B cell (primary cell): ENCODE data around the gene QPCT. TPM values are rescaled to one million over a fixed set of nuclear protein-coding genes. Genes with fewer than 3 reads are reported as not detected.
A peak's percentile ranks its signal among the peaks of the same experiment; 100 is the strongest.

Experiments
- ATAC-seq: fragments of 200-7000 bp; cut with Tn5 transposase; one replicate; pipeline ENCODE4 v1.10.0; 2021; ENCODE audit warnings: low read depth, mild to moderate bottlenecking, moderate number of reproducible peaks, moderate library complexity
- CTCF ChIA-PET: fragments of 350-600 bp; sonication (Branson Sonifier 250); formaldehyde crosslinking; loops from one replicate; lab custom pipeline; 2021; ENCODE audit warnings: antibody characterized with exemption, inconsistent platforms; lab: Charles Lee
- POLR2A ChIA-PET: fragments of 350-600 bp; sonication (Branson Sonifier 250); formaldehyde crosslinking; loops from one replicate; lab custom pipeline; 2021; ENCODE audit warnings: antibody characterized with exemption; lab: Charles Lee
- DNase-seq: peaks from one replicate; pipeline ENCODE4 v3.0.0; 2013
- H2AFZ ChIP-seq: 2 replicates; pipeline ENCODE4 v1.6.1; 2012; ENCODE audit warnings: mild to moderate bottlenecking, low read depth, low read length; ENCODE audit not compliant: insufficient read depth, poor library complexity, severe bottlenecking
- H3K27ac ChIP-seq, 2 donors: 1 replicate in 1 of 2; 2 replicates in 1 of 2; pipeline ENCODE4 v1.5.1; 2012 to 2013; ENCODE audit warnings: low read length in 2 of 2, mild to moderate bottlenecking in 2 of 2, moderate library complexity in 1 of 2
- H3K27me3 ChIP-seq, 4 experiments: fragments of 200-600 bp in 1 of 4; sonication (generic) in 1 of 4; replicated peaks in 1 of 4; 1 replicate in 2 of 4; 2 replicates in 2 of 4; pipeline versions ENCODE4 v1.6.1 to v1.7.0; 2013 to 2016; ENCODE audit warnings: low read length in 3 of 4, mild to moderate bottlenecking in 2 of 4, mixed read lengths in 1 of 4, moderate library complexity in 1 of 4; ENCODE audit not compliant: insufficient read depth in 4 of 4, control insufficient read depth in 3 of 4; ENCODE audit errors: control extremely low read depth in 1 of 4
- H3K36me3 ChIP-seq, 2 experiments: replicated peaks in 1 of 2; 1 replicate in 1 of 2; 2 replicates in 1 of 2; pipeline versions ENCODE4 v1.6.1 to v1.7.1; 2013; ENCODE audit warnings: low read length in 1 of 2; ENCODE audit not compliant: insufficient read depth in 2 of 2, control insufficient read depth in 1 of 2; ENCODE audit errors: control extremely low read depth in 1 of 2, extremely low read depth in 1 of 2
- H3K4me1 ChIP-seq, 2 donors: fragments of 200-600 bp in 1 of 2; sonication (generic) in 1 of 2; 1 replicate in 1 of 2; 2 replicates in 1 of 2; pipeline versions ENCODE4 v1.5.1 to v1.6.1; 2013 to 2017; ENCODE audit warnings: low read length in 2 of 2; ENCODE audit not compliant: control insufficient read depth in 2 of 2, insufficient read depth in 2 of 2
- H3K4me2 ChIP-seq: replicated peaks from 2 replicates; pipeline ENCODE3; 2012; ENCODE audit warnings: mild to moderate bottlenecking, low read depth, low read length; ENCODE audit not compliant: poor library complexity, severe bottlenecking
- H3K4me3 ChIP-seq, 5 experiments: fragments of 200-600 bp in 1 of 5; sonication (generic) in 1 of 5; 1 replicate in 3 of 5; 2 replicates in 2 of 5; pipeline versions ENCODE4 v1.5.1 to v1.7.0; 2011 to 2016; ENCODE audit warnings: low read length in 4 of 5, mild to moderate bottlenecking in 4 of 5, low read depth in 2 of 5, control low read depth in 1 of 5, moderate library complexity in 1 of 5; ENCODE audit not compliant: insufficient read depth in 1 of 5; ENCODE audit errors: control extremely low read depth in 1 of 5, extremely low read depth in 1 of 5
- H3K79me2 ChIP-seq: fragments of 200-600 bp; sonication (generic); one replicate; pipeline ENCODE4 v1.6.0; 2016; ENCODE audit warnings: low read length; ENCODE audit not compliant: control insufficient read depth, insufficient read depth
- H3K9ac ChIP-seq: fragments of 200-600 bp; sonication (generic); 2 replicates; pipeline ENCODE4 v1.6.1; 2017; ENCODE audit warnings: mild to moderate bottlenecking, low read length, moderate library complexity
- H3K9me3 ChIP-seq, 3 donors: one replicate each; pipeline versions ENCODE4 v1.6.1 to v1.7.1; 2013; ENCODE audit warnings: low read length in 2 of 3; ENCODE audit not compliant: control insufficient read depth in 2 of 3, insufficient read depth in 1 of 3; ENCODE audit errors: control extremely low read depth in 1 of 3
- H4K20me1 ChIP-seq: 2 replicates; pipeline ENCODE4 v1.6.0; 2012; ENCODE audit warnings: mild to moderate bottlenecking, low read length; ENCODE audit not compliant: insufficient read depth, control insufficient read depth, poor library complexity, severe bottlenecking
- H3K27ac Mint-ChIP-seq: one replicate; pipeline ENCODE4 v1.8.0; 2021; ENCODE audit warnings: mixed read lengths
- H3K27me3 Mint-ChIP-seq: one replicate; pipeline ENCODE4 v1.8.0; 2021; ENCODE audit warnings: mixed read lengths
- H3K4me1 Mint-ChIP-seq: one replicate; pipeline ENCODE4 v1.8.0; 2021; ENCODE audit warnings: mixed read lengths
- H3K4me3 Mint-ChIP-seq: one replicate; pipeline ENCODE4 v1.8.0; 2021; ENCODE audit warnings: mixed read lengths
- H3K9me3 Mint-ChIP-seq: one replicate; pipeline ENCODE4 v1.8.0; 2022; ENCODE audit warnings: mixed read lengths; ENCODE audit not compliant: insufficient read depth
- CTCF ChIP-seq: fragments of 200-600 bp; IDR thresholded peaks from one replicate; pipeline ENCODE4 v1.8.0; 2022; ENCODE audit warnings: antibody characterized with exemption, mild to moderate bottlenecking
- EZH2 ChIP-seq: IDR thresholded peaks from 2 replicates; pipeline ENCODE4 v1.6.1; 2012; ENCODE audit warnings: borderline replicate concordance, low read depth, mild to moderate bottlenecking, moderate library complexity, low read length; ENCODE audit not compliant: insufficient read depth, poor library complexity, severe bottlenecking
- WGBS: methylation state at CpG from one replicate; pipeline ENCODE4 v1.1.5; 2013; ENCODE audit warnings: missing lambda C conversion rate; ENCODE audit not compliant: insufficient coverage; 5-methylcytosine and 5-hydroxymethylcytosine counted together
- intact Hi-C: fragments of 100-400 bp; cut with micrococcal nuclease; formaldehyde crosslinking; loops from one replicate; pipeline ENCODE4 v1.10.0; 2022
- polyA plus RNA-seq: library from polyadenylated mRNA; depleted of rRNA; stranded (reverse); fragments of >200 nt; gene quantifications from 2 replicates; pipeline ENCODE4 v1.2.3, GENCODE V29; 2012
- total RNA-seq, 2 donors: library from RNA; stranded (reverse); fragments of 120-200 nt in 1 of 2; gene quantifications; 1 replicate in 1 of 2; 2 replicates in 1 of 2; pipeline versions ENCODE4 v1.2.3 to v1.2.4, GENCODE V29; 2013 to 2022

QPCT gene
- total and polyA plus RNA-seq, 2 donors (not counting 1 experiment from before 2014, with no cell fraction given), result 0.48 to 2.1 TPM

- Histone ChIP-seq H3K36me3 (no peaks in the 10 kb centered on the region), H2AFZ (no peak overlapping the region), H4K20me1 (no peaks in the 10 kb centered on the region), H3K4me3 (no peak overlapping the region), H3K27ac (peak overlapping the region; percentile 91 to 93), H3K79me2 (no peaks in the 10 kb centered on the region), H3K9ac (peak overlapping the region; percentile 30), H3K4me2 (peak overlapping the region; percentile 54), H3K9me3 (peaks cover 0 to 13% (median 9%) of the 10 kb centered on the region in 3 donors), H3K27me3 (no peaks in the 10 kb centered on the region), H3K4me1 (peaks cover 37 to 38% of the 10 kb centered on the region in 2 donors)
- Mint-ChIP-seq H3K27me3 (no peaks in the 10 kb centered on the region), H3K4me1 (peaks cover 4% of the 10 kb centered on the region), H3K9me3 (no peaks in the 10 kb centered on the region), H3K4me3 (peak overlapping the region; percentile 81), H3K27ac (no peak overlapping the region)
- ChIA-PET POLR2A (interaction anchor here (0.8 to 3.0 kb wide), 5 partner anchors 11 to 67 kb away, joined by 3 to 16 read pairs (median 3); partner anchors contain the start of gene PRKD3), CTCF (interaction anchor here (0.8 to 3.4 kb wide), 14 partner anchors 11 to 501 kb away, joined by 3 to 24 read pairs (median 5); no protein-coding TSS in a partner anchor)
- no peak for DNase-seq
- ATAC-seq, result no peak
- no CpG with 5 or more reads among the region's 2 CpGs for WGBS
- intact Hi-C loops, result loop anchor here (1.0 to 5.0 kb wide), 8 partner anchors 14 to 987 kb away; partner anchors contain the start of genes ATL2, GPATCH11, HEATR5B and PRKD3
- no peak for TF ChIP-seq EZH2
- no peak for TF ChIP-seq CTCF
These were observed 46.3 kb downstream of the QPCT start for GRCh38 chr2:37390777-37391176.

- Histone ChIP-seq H4K20me1 (no peaks in the 10 kb centered on the region), H3K9ac (no peak overlapping the region), H3K9me3 (peaks cover 0 to 13% (median 9%) of the 10 kb centered on the region in 3 donors), H3K27me3 (no peaks in the 10 kb centered on the region), H3K27ac (peak overlapping the region in 1 of 2 donors; percentile 91), H3K4me1 (peaks cover 37 to 38% of the 10 kb centered on the region in 2 donors), H3K79me2 (no peaks in the 10 kb centered on the region), H3K36me3 (no peaks in the 10 kb centered on the region), H3K4me2 (no peak overlapping the region), H2AFZ (no peak overlapping the region), H3K4me3 (no peak overlapping the region)
- TF ChIP-seq CTCF (no peak), EZH2 (no peak)
- Mint-ChIP-seq H3K27me3 (no peaks in the 10 kb centered on the region), H3K4me1 (peaks cover 5% of the 10 kb centered on the region), H3K27ac (no peak overlapping the region), H3K4me3 (peak overlapping the region; percentile 81), H3K9me3 (no peaks in the 10 kb centered on the region)
- no peak for DNase-seq
- intact Hi-C loops, result loop anchor here (5.0 kb wide), 5 partner anchors 224 to 986 kb away; partner anchors contain the start of genes ATL2, GPATCH11, HEATR5B and STRN
- CTCF ChIA-PET, result interaction anchor here (0.6 to 3.4 kb wide), 10 partner anchors 10 to 485 kb away, joined by 3 to 24 read pairs (median 8); no protein-coding TSS in a partner anchor
- no peak for ATAC-seq
- WGBS, result 100% methylated on average over 7 of the region's 8 CpGs
- POLR2A ChIA-PET, result interaction anchor here (0.5 to 3.0 kb wide), 2 partner anchors 15 to 134 kb away, joined by 4 to 16 read pairs; no protein-coding TSS in a partner anchor
These were observed 47.3 kb downstream of the QPCT start for GRCh38 chr2:37391711-37392110.
